K562 (cell line): Measurements from ENCODE around the gene ZBTB22. TPM values are rescaled to one million over a fixed set of nuclear protein-coding genes. Genes with fewer than 3 reads are reported as not detected.

Experiments
- FOXA3 ChIP-seq, 2 experiments: fragments of 450-650 bp in 1 of 2; sonication (generic) in 1 of 2; formaldehyde crosslinking; IDR thresholded peaks in 1 of 2; conservative IDR thresholded peaks in 1 of 2; 2 replicates each; pipeline versions ENCODE4 v1.4.0 to v1.8.0; 2020 to 2022; ENCODE audit warnings: mild to moderate bottlenecking in 2 of 2, missing genetic modification reagents in 1 of 2
- PTBP1 ChIP-seq: fragments of 200-400 bp; formaldehyde crosslinking; IDR thresholded peaks from 2 replicates; pipeline ENCODE4 v1.6.1; 2017; ENCODE audit warnings: low read depth, low read length
- PTRF ChIP-seq: fragments of 450-650 bp; IDR thresholded peaks from 2 replicates; pipeline ENCODE4 v1.6.1; 2016; ENCODE audit warnings: mild to moderate bottlenecking, missing genetic modification characterization, missing compliant biosample characterization
- RAD21 ChIP-seq, 2 experiments: fragments of 250-450 bp in 1 of 2; fragments of 450-650 bp in 1 of 2; sonication (Bioruptor Pico) in 1 of 2; formaldehyde crosslinking in 1 of 2; IDR thresholded peaks in 1 of 2; conservative IDR thresholded peaks in 1 of 2; 2 replicates each; pipeline versions ENCODE4 v1.4.0 to v1.8.0; 2020 to 2022; ENCODE audit warnings: mild to moderate bottlenecking in 2 of 2, moderate library complexity in 1 of 2
- SPI1 ChIP-seq: IDR thresholded peaks from 2 replicates; pipeline ENCODE4 v1.6.1; 2011; ENCODE audit warnings: low read depth, low read length, control low read depth, borderline replicate concordance
- ZBTB8A ChIP-seq: fragments of 450-650 bp; IDR thresholded peaks from 2 replicates; pipeline ENCODE4 v1.6.1; 2018; ENCODE audit warnings: mild to moderate bottlenecking, moderate library complexity; ENCODE audit not compliant: partially characterized antibody
- polyA plus RNA-seq, 8 experiments: library from polyadenylated mRNA; depleted of rRNA in 4 of 8; stranded (reverse) in 5 of 8; unstranded in 3 of 8; fragments of >200 nt; fragmentation: Nextera tagmentation in 2 of 8; fragmentation: Illumina TruSeq in 1 of 8; extraction: Ambion mirVana in 2 of 8; extraction: Trizol in 1 of 8; gene quantifications; 2 replicates each; pipeline versions ENCODE4 v1.2.1 to v1.2.3, GENCODE V29; 2011 to 2014; ENCODE audit warnings: inconsistent platforms in 1 of 8, missing spikeins in 1 of 8
- total RNA-seq, 7 experiments: library from RNA; depleted of rRNA in 6 of 7; stranded (reverse); fragments of >200 nt in 6 of 7; fragmentation: Illumina TruSeq in 2 of 7; extraction: Trizol in 2 of 7; gene quantifications; 2 replicates each; pipeline versions ENCODE4 v1.2.1 to v1.2.3, GENCODE V29; 2011 to 2021; ENCODE audit warnings: low replicate concordance in 1 of 7
- TF ChIP-seq, protein P1 (sequence below): sonication (generic); formaldehyde crosslinking; IDR thresholded peaks from 2 replicates; pipeline ENCODE4 v1.8.1; 2023; ENCODE audit warnings: mild to moderate bottlenecking, missing genetic modification reagents
- TF ChIP-seq, protein P2 (sequence below): sonication (generic); formaldehyde crosslinking; IDR thresholded peaks from 2 replicates; pipeline ENCODE4 v1.8.1; 2022; ENCODE audit warnings: missing genetic modification reagents
- TF ChIP-seq, protein P3 (sequence below): fragments of 200-800 bp; sonication (Bioruptor generic); IDR thresholded peaks from 2 replicates; pipeline ENCODE4 v1.6.1; 2017; ENCODE audit warnings: missing genetic modification characterization, missing compliant biosample characterization
- TF ChIP-seq, protein P4 (sequence below), 3 experiments: IDR thresholded peaks in 2 of 3; conservative IDR thresholded peaks in 1 of 3; 2 replicates each; pipeline ENCODE4 v1.5.1; 2011 to 2012; ENCODE audit warnings: low read length in 3 of 3, mild to moderate bottlenecking in 3 of 3, control low read depth in 2 of 3, improper control_type of control experiment in 1 of 3, inconsistent platforms in 1 of 3, low read depth in 1 of 3, mixed read lengths in 1 of 3, moderate library complexity in 1 of 3; ENCODE audit not compliant: insufficient read depth in 2 of 3
- TF ChIP-seq, protein P5 (sequence below): sonication (generic); formaldehyde crosslinking; IDR thresholded peaks from 2 replicates; pipeline ENCODE4 v1.9.0; 2022; ENCODE audit warnings: mild to moderate bottlenecking, missing genetic modification reagents
- TF ChIP-seq, protein P6 (sequence below): fragments of 450-650 bp; IDR thresholded peaks from 2 replicates; pipeline ENCODE4 v1.6.1; 2018; ENCODE audit not compliant: partially characterized antibody

Gene ZBTB22
- total and polyA plus RNA-seq, 9 of the 15 experiments (the other 6 are each of a cell fraction or from before 2014, with no cell fraction given) = 0.21 to 11.9 (median 7.1) TPM

DNA sequence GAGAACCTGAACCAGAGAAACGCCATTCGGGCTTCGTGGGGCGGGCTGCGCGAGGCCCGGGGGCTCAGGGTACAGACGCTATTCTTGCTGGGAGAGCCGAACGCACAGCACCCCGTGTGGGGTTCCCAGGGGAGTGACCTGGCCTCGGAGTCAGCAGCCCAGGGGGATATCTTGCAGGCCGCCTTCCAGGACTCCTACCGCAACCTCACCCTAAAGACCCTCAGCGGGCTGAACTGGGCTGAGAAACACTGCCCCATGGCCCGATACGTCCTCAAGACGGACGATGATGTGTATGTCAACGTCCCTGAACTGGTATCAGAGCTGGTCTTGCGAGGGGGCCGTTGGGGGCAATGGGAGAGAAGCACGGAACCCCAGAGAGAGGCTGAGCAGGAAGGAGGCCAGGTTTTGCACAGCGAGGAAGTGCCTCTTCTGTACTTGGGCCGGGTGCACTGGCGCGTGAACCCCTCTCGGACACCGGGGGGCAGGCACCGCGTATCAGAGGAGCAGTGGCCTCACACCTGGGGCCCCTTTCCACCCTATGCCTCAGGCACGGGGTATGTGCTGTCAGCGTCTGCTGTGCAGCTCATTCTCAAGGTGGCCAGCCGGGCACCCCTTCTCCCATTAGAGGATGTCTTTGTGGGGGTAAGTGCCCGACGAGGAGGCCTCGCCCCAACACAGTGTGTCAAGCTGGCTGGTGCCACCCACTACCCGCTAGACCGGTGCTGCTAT is 39.7 kb downstream of the ZBTB22 start (continued):
- TF ChIP-seq, protein P1, sequence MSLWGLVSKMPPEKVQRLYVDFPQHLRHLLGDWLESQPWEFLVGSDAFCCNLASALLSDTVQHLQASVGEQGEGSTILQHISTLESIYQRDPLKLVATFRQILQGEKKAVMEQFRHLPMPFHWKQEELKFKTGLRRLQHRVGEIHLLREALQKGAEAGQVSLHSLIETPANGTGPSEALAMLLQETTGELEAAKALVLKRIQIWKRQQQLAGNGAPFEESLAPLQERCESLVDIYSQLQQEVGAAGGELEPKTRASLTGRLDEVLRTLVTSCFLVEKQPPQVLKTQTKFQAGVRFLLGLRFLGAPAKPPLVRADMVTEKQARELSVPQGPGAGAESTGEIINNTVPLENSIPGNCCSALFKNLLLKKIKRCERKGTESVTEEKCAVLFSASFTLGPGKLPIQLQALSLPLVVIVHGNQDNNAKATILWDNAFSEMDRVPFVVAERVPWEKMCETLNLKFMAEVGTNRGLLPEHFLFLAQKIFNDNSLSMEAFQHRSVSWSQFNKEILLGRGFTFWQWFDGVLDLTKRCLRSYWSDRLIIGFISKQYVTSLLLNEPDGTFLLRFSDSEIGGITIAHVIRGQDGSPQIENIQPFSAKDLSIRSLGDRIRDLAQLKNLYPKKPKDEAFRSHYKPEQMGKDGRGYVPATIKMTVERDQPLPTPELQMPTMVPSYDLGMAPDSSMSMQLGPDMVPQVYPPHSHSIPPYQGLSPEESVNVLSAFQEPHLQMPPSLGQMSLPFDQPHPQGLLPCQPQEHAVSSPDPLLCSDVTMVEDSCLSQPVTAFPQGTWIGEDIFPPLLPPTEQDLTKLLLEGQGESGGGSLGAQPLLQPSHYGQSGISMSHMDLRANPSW (CRISPR knock-in tag) = 0 out of 2 replicates have a peak, but pooled peaks have one; percentile 7
- 0 out of 2 replicates have a peak, but pooled peaks have one; percentile 35 for TF ChIP-seq PTBP1
- TF ChIP-seq, protein P2, sequence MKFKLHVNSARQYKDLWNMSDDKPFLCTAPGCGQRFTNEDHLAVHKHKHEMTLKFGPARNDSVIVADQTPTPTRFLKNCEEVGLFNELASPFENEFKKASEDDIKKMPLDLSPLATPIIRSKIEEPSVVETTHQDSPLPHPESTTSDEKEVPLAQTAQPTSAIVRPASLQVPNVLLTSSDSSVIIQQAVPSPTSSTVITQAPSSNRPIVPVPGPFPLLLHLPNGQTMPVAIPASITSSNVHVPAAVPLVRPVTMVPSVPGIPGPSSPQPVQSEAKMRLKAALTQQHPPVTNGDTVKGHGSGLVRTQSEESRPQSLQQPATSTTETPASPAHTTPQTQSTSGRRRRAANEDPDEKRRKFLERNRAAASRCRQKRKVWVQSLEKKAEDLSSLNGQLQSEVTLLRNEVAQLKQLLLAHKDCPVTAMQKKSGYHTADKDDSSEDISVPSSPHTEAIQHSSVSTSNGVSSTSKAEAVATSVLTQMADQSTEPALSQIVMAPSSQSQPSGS (CRISPR knock-in tag) = no peak
- TF ChIP-seq FOXA3 (CRISPR knock-in tag; conservative IDR thresholded peaks at IDR 0.05 in 1 of 2, IDR thresholded peaks at IDR 0.05 in 1 of 2) = 0 out of 4 replicates have a peak, but pooled peaks of 1 of the 2 experiments have one; percentile 44
- TF ChIP-seq SPI1 = peak; percentile 60
- peak in 1 of 2 experiments; percentile 21; a peak in 1 of 4 replicates for TF ChIP-seq RAD21 (CRISPR knock-in tag; conservative IDR thresholded peaks at IDR 0.05 in 1 of 2, IDR thresholded peaks at IDR 0.05 in 1 of 2)
- TF ChIP-seq, protein P3, sequence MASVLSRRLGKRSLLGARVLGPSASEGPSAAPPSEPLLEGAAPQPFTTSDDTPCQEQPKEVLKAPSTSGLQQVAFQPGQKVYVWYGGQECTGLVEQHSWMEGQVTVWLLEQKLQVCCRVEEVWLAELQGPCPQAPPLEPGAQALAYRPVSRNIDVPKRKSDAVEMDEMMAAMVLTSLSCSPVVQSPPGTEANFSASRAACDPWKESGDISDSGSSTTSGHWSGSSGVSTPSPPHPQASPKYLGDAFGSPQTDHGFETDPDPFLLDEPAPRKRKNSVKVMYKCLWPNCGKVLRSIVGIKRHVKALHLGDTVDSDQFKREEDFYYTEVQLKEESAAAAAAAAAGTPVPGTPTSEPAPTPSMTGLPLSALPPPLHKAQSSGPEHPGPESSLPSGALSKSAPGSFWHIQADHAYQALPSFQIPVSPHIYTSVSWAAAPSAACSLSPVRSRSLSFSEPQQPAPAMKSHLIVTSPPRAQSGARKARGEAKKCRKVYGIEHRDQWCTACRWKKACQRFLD (CRISPR knock-in tag) = 0 out of 2 replicates have a peak, but pooled peaks have one; percentile 18
- no peak for TF ChIP-seq PTRF
- TF ChIP-seq, protein P4, sequence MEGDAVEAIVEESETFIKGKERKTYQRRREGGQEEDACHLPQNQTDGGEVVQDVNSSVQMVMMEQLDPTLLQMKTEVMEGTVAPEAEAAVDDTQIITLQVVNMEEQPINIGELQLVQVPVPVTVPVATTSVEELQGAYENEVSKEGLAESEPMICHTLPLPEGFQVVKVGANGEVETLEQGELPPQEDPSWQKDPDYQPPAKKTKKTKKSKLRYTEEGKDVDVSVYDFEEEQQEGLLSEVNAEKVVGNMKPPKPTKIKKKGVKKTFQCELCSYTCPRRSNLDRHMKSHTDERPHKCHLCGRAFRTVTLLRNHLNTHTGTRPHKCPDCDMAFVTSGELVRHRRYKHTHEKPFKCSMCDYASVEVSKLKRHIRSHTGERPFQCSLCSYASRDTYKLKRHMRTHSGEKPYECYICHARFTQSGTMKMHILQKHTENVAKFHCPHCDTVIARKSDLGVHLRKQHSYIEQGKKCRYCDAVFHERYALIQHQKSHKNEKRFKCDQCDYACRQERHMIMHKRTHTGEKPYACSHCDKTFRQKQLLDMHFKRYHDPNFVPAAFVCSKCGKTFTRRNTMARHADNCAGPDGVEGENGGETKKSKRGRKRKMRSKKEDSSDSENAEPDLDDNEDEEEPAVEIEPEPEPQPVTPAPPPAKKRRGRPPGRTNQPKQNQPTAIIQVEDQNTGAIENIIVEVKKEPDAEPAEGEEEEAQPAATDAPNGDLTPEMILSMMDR (IDR thresholded peaks at IDR 0.05 in 2 of 3, conservative IDR thresholded peaks at IDR 0.05 in 1 of 3; ENCODE audit: insufficient read depth in 2 of 3, low read depth in 1 of 3, low read length in 3 of 3) = peak; percentile 26 to 43 (median 28); a peak in 3 of 6 replicates
- no peak for TF ChIP-seq ZBTB8A
- TF ChIP-seq, protein P5, sequence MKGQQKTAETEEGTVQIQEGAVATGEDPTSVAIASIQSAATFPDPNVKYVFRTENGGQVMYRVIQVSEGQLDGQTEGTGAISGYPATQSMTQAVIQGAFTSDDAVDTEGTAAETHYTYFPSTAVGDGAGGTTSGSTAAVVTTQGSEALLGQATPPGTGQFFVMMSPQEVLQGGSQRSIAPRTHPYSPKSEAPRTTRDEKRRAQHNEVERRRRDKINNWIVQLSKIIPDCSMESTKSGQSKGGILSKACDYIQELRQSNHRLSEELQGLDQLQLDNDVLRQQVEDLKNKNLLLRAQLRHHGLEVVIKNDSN (CRISPR knock-in tag) = peak; percentile 45
- TF ChIP-seq, protein P6, sequence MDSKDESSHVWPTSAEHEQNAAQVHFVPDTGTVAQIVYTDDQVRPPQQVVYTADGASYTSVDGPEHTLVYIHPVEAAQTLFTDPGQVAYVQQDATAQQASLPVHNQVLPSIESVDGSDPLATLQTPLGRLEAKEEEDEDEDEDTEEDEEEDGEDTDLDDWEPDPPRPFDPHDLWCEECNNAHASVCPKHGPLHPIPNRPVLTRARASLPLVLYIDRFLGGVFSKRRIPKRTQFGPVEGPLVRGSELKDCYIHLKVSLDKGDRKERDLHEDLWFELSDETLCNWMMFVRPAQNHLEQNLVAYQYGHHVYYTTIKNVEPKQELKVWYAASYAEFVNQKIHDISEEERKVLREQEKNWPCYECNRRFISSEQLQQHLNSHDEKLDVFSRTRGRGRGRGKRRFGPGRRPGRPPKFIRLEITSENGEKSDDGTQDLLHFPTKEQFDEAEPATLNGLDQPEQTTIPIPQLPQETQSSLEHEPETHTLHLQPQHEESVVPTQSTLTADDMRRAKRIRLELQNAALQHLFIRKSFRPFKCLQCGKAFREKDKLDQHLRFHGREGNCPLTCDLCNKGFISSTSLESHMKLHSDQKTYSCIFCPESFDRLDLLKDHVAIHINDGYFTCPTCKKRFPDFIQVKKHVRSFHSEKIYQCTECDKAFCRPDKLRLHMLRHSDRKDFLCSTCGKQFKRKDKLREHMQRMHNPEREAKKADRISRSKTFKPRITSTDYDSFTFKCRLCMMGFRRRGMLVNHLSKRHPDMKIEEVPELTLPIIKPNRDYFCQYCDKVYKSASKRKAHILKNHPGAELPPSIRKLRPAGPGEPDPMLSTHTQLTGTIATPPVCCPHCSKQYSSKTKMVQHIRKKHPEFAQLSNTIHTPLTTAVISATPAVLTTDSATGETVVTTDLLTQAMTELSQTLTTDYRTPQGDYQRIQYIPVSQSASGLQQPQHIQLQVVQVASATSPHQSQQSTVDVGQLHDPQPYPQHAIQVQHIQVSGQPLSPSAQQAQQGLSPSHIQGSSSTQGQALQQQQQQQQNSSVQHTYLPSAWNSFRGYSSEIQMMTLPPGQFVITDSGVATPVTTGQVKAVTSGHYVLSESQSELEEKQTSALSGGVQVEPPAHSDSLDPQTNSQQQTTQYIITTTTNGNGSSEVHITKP = no peak
